Natural killer cell treated with Interleukin-12 subunit alpha and Interleukin-12 subunit beta and Interleukin-15 and Interleukin-18, amount 100 ng/mL, for 72 hours (primary cell): Measurements from ENCODE around the gene DNAL4. TPM values are rescaled to one million over a fixed set of nuclear protein-coding genes. Genes with fewer than 3 reads are reported as not detected.

Source experiments
- ATAC-seq, 2 donors: fragments of 150-1000 bp; cut with Tn5 transposase in 1 of 2; sonication (Bioruptor Pico), chemical (Tn5 transposase) in 1 of 2; 2 replicates each; pipeline ENCODE4 v1.10.0; 2021
- DNase-seq: peaks from one replicate; pipeline ENCODE4 v3.0.0; 2022; ENCODE audit warnings: low spot score
- H3K27ac Mint-ChIP-seq, 2 donors: 1 replicate in 1 of 2; 2 replicates in 1 of 2; pipeline ENCODE4 v1.8.0; 2022; ENCODE audit warnings: mixed read lengths in 2 of 2, mild to moderate bottlenecking in 1 of 2, moderate library complexity in 1 of 2
- H3K27me3 Mint-ChIP-seq, 2 donors: 1 replicate in 1 of 2; 2 replicates in 1 of 2; pipeline ENCODE4 v1.8.0; 2022; ENCODE audit warnings: mixed read lengths in 2 of 2
- H3K36me3 Mint-ChIP-seq: one replicate; pipeline ENCODE4 v1.8.0; 2022; ENCODE audit warnings: mixed read lengths
- H3K4me1 Mint-ChIP-seq, 2 donors: 1 replicate in 1 of 2; 2 replicates in 1 of 2; pipeline ENCODE4 v1.8.0; 2022; ENCODE audit warnings: low read depth in 2 of 2, mixed read lengths in 2 of 2, mild to moderate bottlenecking in 1 of 2
- H3K4me3 Mint-ChIP-seq: one replicate; pipeline ENCODE4 v1.8.0; 2022; ENCODE audit warnings: mixed read lengths
- H3K9me3 Mint-ChIP-seq: 2 replicates; pipeline ENCODE4 v1.8.0; 2022; ENCODE audit warnings: mixed read lengths
- total RNA-seq, 2 donors: library from RNA; stranded (reverse); gene quantifications; one replicate each; pipeline ENCODE4 v1.2.3, GENCODE V29; 2022

The DNAL4 gene
- total RNA-seq, 2 donors from 2014 or later = 9.0 to 11.0 TPM

GRCh38 chr22:38742176-38742942 is 51.6 kb downstream of the DNAL4 start:
- no peaks in the 10 kb centered on the region for H3K36me3 Mint-ChIP-seq
- no peak overlapping the region for H3K4me3 Mint-ChIP-seq
- peaks cover 7 to 17% of the 10 kb centered on the region in 2 donors for H3K4me1 Mint-ChIP-seq
- no peaks in the 10 kb centered on the region for H3K9me3 Mint-ChIP-seq
- H3K27ac Mint-ChIP-seq = no peak overlapping the region
- DNase-seq (no peak), ATAC-seq (no peak)
- no peaks in the 10 kb centered on the region for H3K27me3 Mint-ChIP-seq

- Mint-ChIP-seq H3K36me3 (peaks cover 7% of the 10 kb centered on the region), H3K9me3 (no peaks in the 10 kb centered on the region), H3K27ac (peak overlapping the region in 1 of 2 donors; percentile 59), H3K4me3 (no peak overlapping the region), H3K4me1 (peaks cover 9 to 24% of the 10 kb centered on the region in 2 donors), H3K27me3 (no peaks in the 10 kb centered on the region)
- no peak for ATAC-seq
- no peak for DNase-seq
These were observed 52.4 kb downstream of the DNAL4 start for GRCh38 chr22:38741576-38741975.

GRCh38 chr22:38741166-38741565 is 52.8 kb downstream of the DNAL4 start:
- peak overlapping the region in 1 of 2 donors; percentile 59 for H3K27ac Mint-ChIP-seq
- H3K4me3 Mint-ChIP-seq = no peak overlapping the region
- peaks cover 9 to 26% of the 10 kb centered on the region in 2 donors for H3K4me1 Mint-ChIP-seq
- H3K9me3 Mint-ChIP-seq = no peaks in the 10 kb centered on the region
- DNase-seq (no peak), ATAC-seq (no peak)
- H3K27me3 Mint-ChIP-seq = no peaks in the 10 kb centered on the region
- H3K36me3 Mint-ChIP-seq = peaks cover 7% of the 10 kb centered on the region

- H3K9me3 Mint-ChIP-seq = no peaks in the 10 kb centered on the region
- H3K4me3 Mint-ChIP-seq = no peak overlapping the region
- ATAC-seq (no peak), DNase-seq (no peak)
- H3K27me3 Mint-ChIP-seq = no peaks in the 10 kb centered on the region
- H3K36me3 Mint-ChIP-seq = peaks cover 7% of the 10 kb centered on the region
- peak overlapping the region in 1 of 2 donors; percentile 59 for H3K27ac Mint-ChIP-seq
- peaks cover 9 to 30% of the 10 kb centered on the region in 2 donors for H3K4me1 Mint-ChIP-seq
These were observed 53.2 kb downstream of the DNAL4 start for GRCh38 chr22:38740754-38741153.

- DNase-seq (no peak), ATAC-seq (no peak)
- H3K4me3 Mint-ChIP-seq = no peak overlapping the region
- peak overlapping the region in 1 of 2 donors; percentile 59 for H3K27ac Mint-ChIP-seq
- no peaks in the 10 kb centered on the region for H3K27me3 Mint-ChIP-seq
- H3K4me1 Mint-ChIP-seq = peaks cover 9 to 32% of the 10 kb centered on the region in 2 donors
- peaks cover 7% of the 10 kb centered on the region for H3K36me3 Mint-ChIP-seq
- no peaks in the 10 kb centered on the region for H3K9me3 Mint-ChIP-seq
These were observed 53.7 kb downstream of the DNAL4 start for GRCh38 chr22:38740116-38740723.

GRCh38 chr22:38739300-38740055 is 54.5 kb downstream of the DNAL4 start:
- Mint-ChIP-seq H3K36me3 (peaks cover 7% of the 10 kb centered on the region), H3K4me3 (no peak overlapping the region), H3K9me3 (no peaks in the 10 kb centered on the region), H3K4me1 (peaks cover 9 to 38% of the 10 kb centered on the region in 2 donors), H3K27me3 (no peaks in the 10 kb centered on the region), H3K27ac (no peak overlapping the region)
- DNase-seq (no peak), ATAC-seq (no peak)

GRCh38 chr22:38738475-38739070 is 55.4 kb downstream of the DNAL4 start:
- no peak for ATAC-seq
- Mint-ChIP-seq H3K4me1 (peaks cover 9 to 39% of the 10 kb centered on the region in 2 donors), H3K4me3 (no peak overlapping the region), H3K27me3 (no peaks in the 10 kb centered on the region), H3K36me3 (peaks cover 7% of the 10 kb centered on the region), H3K9me3 (no peaks in the 10 kb centered on the region), H3K27ac (peak overlapping the region; percentile 74 to 89)
- no peak for DNase-seq

- Mint-ChIP-seq H3K27ac (peak overlapping the region; percentile 74 to 89), H3K9me3 (no peaks in the 10 kb centered on the region), H3K4me3 (no peak overlapping the region), H3K27me3 (no peaks in the 10 kb centered on the region), H3K36me3 (peaks cover 7% of the 10 kb centered on the region), H3K4me1 (peaks cover 9 to 42% of the 10 kb centered on the region in 2 donors)
- ATAC-seq (no peak), DNase-seq (no peak)
These were observed 56.5 kb downstream of the DNAL4 start for GRCh38 chr22:38737302-38738060.

GRCh38 chr22:38736257-38736570 is 57.7 kb downstream of the DNAL4 start:
- no peak for ATAC-seq
- peak overlapping the region; percentile 74 to 89 for H3K27ac Mint-ChIP-seq
- H3K27me3 Mint-ChIP-seq = no peaks in the 10 kb centered on the region
- no peaks in the 10 kb centered on the region for H3K9me3 Mint-ChIP-seq
- no peak overlapping the region for H3K4me3 Mint-ChIP-seq
- DNase-seq = no peak
- H3K36me3 Mint-ChIP-seq = peaks cover 7% of the 10 kb centered on the region
- H3K4me1 Mint-ChIP-seq = peaks cover 9 to 38% of the 10 kb centered on the region in 2 donors

- Mint-ChIP-seq H3K4me1 (peaks cover 9 to 39% of the 10 kb centered on the region in 2 donors), H3K27me3 (no peaks in the 10 kb centered on the region), H3K27ac (peak overlapping the region; percentile 74 to 89), H3K36me3 (peaks cover 7% of the 10 kb centered on the region), H3K9me3 (no peaks in the 10 kb centered on the region), H3K4me3 (no peak overlapping the region)
- DNase-seq (no peak), ATAC-seq (peak in 1 of 2 donors; percentile 13)
These were observed 58.3 kb downstream of the DNAL4 start for GRCh38 chr22:38735465-38736256.

- H3K27ac Mint-ChIP-seq = peak overlapping the region; percentile 74 to 85
- DNase-seq = no peak
- H3K27me3 Mint-ChIP-seq = no peaks in the 10 kb centered on the region
- peaks cover 11% of the 10 kb centered on the region for H3K36me3 Mint-ChIP-seq
- H3K9me3 Mint-ChIP-seq = no peaks in the 10 kb centered on the region
- H3K4me1 Mint-ChIP-seq = peaks cover 15 to 39% of the 10 kb centered on the region in 2 donors
- ATAC-seq = no peak
- no peak overlapping the region for H3K4me3 Mint-ChIP-seq
These were observed 58.8 kb downstream of the DNAL4 start for GRCh38 chr22:38735126-38735464.

GRCh38 chr22:38734421-38735100 is 59.4 kb downstream of the DNAL4 start:
- Mint-ChIP-seq H3K9me3 (no peaks in the 10 kb centered on the region), H3K4me3 (no peak overlapping the region), H3K36me3 (peaks cover 13% of the 10 kb centered on the region), H3K4me1 (peaks cover 16 to 39% of the 10 kb centered on the region in 2 donors), H3K27ac (peak overlapping the region; percentile 74 to 85), H3K27me3 (no peaks in the 10 kb centered on the region)
- ATAC-seq (no peak), DNase-seq (no peak)
